ENCODE measurements around the gene NFS1. TPM values are rescaled to one million over a fixed set of nuclear protein-coding genes. Genes with fewer than 3 reads are reported as not detected.

NFS1 gene
- total and polyA plus RNA-seq, 2 of the 4 experiments (the other 2 are of a cell fraction): 16.5 to 35.6 TPM

- ATAC-seq (ENCODE audit: low read depth) (no peak), DNase-seq (no peak)
- Histone ChIP-seq H3K4ac (ENCODE audit: low read depth, low read length) (no peak overlapping the region), H3K4me3 (ENCODE audit: insufficient read depth, low read depth, low read length) (no peak overlapping the region), H3K23ac (ENCODE audit: low read depth, low read length) (no peak overlapping the region), H2BK20ac (ENCODE audit: low read depth, low read length) (no peak overlapping the region), H4K8ac (ENCODE audit: low read depth in 2 of 2, low read length in 2 of 2) (no peak overlapping the region), H3K79me1 (ENCODE audit: low read depth in 1 of 2, low read length in 2 of 2) (peaks cover 8 to 29% of the 10 kb centered on the region in 2 experiments; a peak in 3 of 4 replicates), H3K36me3 (ENCODE audit: control insufficient read depth, insufficient read depth, low read length) (peaks cover 44% of the 10 kb centered on the region), H4K20me1 (ENCODE audit: insufficient read depth, low read length) (peaks cover 10% of the 10 kb centered on the region; the same call in 1 of the 2 replicates), H4K5ac (ENCODE audit: low read depth, low read length) (no peak overlapping the region), H3K9me3 (ENCODE audit: control insufficient read depth, insufficient read depth, low read length) (no peaks in the 10 kb centered on the region), H2AFZ (replicated peaks; ENCODE audit: low read length, poor library complexity) (peak overlapping the region; percentile 61), H2AK9ac (replicated peaks; ENCODE audit: low read depth, low read length, poor library complexity) (peak overlapping the region; percentile 55), H3K4me1 (ENCODE audit: control insufficient read depth, insufficient read depth, low read length) (no peaks in the 10 kb centered on the region; the same call in 1 of the 2 replicates), H3K56ac (ENCODE audit: extremely low read depth, insufficient read depth, low read length) (no peak overlapping the region), H3K27ac (ENCODE audit: insufficient read depth, low read length) (no peak overlapping the region), H3K9me1 (ENCODE audit: insufficient read depth, low read length) (peaks cover 12% of the 10 kb centered on the region), H3K18ac (ENCODE audit: low read depth, low read length) (no peak overlapping the region), H3K27me3 (ENCODE audit: control insufficient read depth, insufficient read depth, low read length) (no peaks in the 10 kb centered on the region), H3K14ac (replicated peaks; ENCODE audit: low read depth, low read length) (no peak overlapping the region), H2AK5ac (ENCODE audit: low read depth, low read length) (no peak overlapping the region), H3K9ac (ENCODE audit: low read depth, low read length) (no peak overlapping the region), H3K4me2 (ENCODE audit: low read depth, low read length) (no peak overlapping the region), H4K91ac (ENCODE audit: insufficient read depth, low read depth, low read length) (no peak overlapping the region), H2BK5ac (ENCODE audit: low read depth, low read length, poor library complexity, severe bottlenecking) (peak overlapping the region; percentile 18), H2BK120ac (ENCODE audit: low read depth, low read length) (no peak overlapping the region), H2BK15ac (ENCODE audit: low read depth, low read length) (no peak overlapping the region)
- ChIA-PET POLR2A (ENCODE audit: unreplicated experiment) (no interaction called here), CTCF (no interaction called here)
- intact Hi-C loops (cut with micrococcal nuclease) (no loop called here), dilution Hi-C loops (cut with HindIII; ENCODE audit: low sequenced_read_pairs, unreplicated experiment) (no loop called here), in situ Hi-C loops (cut with MboI; ENCODE audit: low sequenced_read_pairs) (no loop called here)
- no peak for TF ChIP-seq FOS (IDR thresholded peaks at IDR 0.05; ENCODE audit: low read depth, low read length)
- no peak for TF ChIP-seq CEBPB (IDR thresholded peaks at IDR 0.05; ENCODE audit: low read depth, low read length)
- TF ChIP-seq MAFK (IDR thresholded peaks at IDR 0.05; ENCODE audit: low read depth, low read length): no peak
- no peak for TF ChIP-seq RAD21 (IDR thresholded peaks at IDR 0.05; ENCODE audit: low read length)
- no peak for TF ChIP-seq MAZ (IDR thresholded peaks at IDR 0.05; ENCODE audit: borderline replicate concordance, low read depth, low read length)
- TF ChIP-seq RCOR1 (IDR thresholded peaks at IDR 0.05; ENCODE audit: insufficient replicate concordance, low read length): no peak
- TF ChIP-seq SMC3 (IDR thresholded peaks at IDR 0.05; ENCODE audit: low read depth, low read length): no peak
- no peak for TF ChIP-seq BHLHE40 (IDR thresholded peaks at IDR 0.05; ENCODE audit: low read depth, low read length)
- TF ChIP-seq, protein P1, sequence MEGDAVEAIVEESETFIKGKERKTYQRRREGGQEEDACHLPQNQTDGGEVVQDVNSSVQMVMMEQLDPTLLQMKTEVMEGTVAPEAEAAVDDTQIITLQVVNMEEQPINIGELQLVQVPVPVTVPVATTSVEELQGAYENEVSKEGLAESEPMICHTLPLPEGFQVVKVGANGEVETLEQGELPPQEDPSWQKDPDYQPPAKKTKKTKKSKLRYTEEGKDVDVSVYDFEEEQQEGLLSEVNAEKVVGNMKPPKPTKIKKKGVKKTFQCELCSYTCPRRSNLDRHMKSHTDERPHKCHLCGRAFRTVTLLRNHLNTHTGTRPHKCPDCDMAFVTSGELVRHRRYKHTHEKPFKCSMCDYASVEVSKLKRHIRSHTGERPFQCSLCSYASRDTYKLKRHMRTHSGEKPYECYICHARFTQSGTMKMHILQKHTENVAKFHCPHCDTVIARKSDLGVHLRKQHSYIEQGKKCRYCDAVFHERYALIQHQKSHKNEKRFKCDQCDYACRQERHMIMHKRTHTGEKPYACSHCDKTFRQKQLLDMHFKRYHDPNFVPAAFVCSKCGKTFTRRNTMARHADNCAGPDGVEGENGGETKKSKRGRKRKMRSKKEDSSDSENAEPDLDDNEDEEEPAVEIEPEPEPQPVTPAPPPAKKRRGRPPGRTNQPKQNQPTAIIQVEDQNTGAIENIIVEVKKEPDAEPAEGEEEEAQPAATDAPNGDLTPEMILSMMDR (conservative IDR thresholded peaks at IDR 0.05; ENCODE audit: low read depth, low read length): no peak
- TF ChIP-seq, protein P2, sequence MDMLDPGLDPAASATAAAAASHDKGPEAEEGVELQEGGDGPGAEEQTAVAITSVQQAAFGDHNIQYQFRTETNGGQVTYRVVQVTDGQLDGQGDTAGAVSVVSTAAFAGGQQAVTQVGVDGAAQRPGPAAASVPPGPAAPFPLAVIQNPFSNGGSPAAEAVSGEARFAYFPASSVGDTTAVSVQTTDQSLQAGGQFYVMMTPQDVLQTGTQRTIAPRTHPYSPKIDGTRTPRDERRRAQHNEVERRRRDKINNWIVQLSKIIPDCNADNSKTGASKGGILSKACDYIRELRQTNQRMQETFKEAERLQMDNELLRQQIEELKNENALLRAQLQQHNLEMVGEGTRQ (IDR thresholded peaks at IDR 0.05; ENCODE audit: low read depth, low read length): no peak
- TF ChIP-seq RFX5 (IDR thresholded peaks at IDR 0.05; ENCODE audit: low read depth, low read length): no peak
- TF ChIP-seq POLR2A (IDR thresholded peaks at IDR 0.05; ENCODE audit: low read depth, low read length): no peak
- TF ChIP-seq CHD1 (IDR thresholded peaks at IDR 0.05; ENCODE audit: low read depth, low read length): no peak
- no peak for TF ChIP-seq ELK1 (IDR thresholded peaks at IDR 0.05; ENCODE audit: borderline replicate concordance, low read depth, low read length)
- WGBS, 2 experiments (ENCODE audit: extremely low coverage in 2 of 2, insufficient read length in 1 of 2): 92% methylated on average over 6 of the region's 13 CpGs; no CpG with 5 or more reads in 1 of the 2 experiments
- BruUV-seq (replicated peaks): no TSS peak
Measured at GRCh38 chr20:35626386-35627001, 72.7 kb downstream of the NFS1 start.
